DND-41 (cell line): Measurements from ENCODE around the gene PAXIP1.

ENCODE experiments used
- ATAC-seq: fragments of 200-7000 bp; cut with Tn5 transposase; 3 replicates; pipeline ENCODE4 v1.9.1; 2021; ENCODE audit warnings: low read depth; ENCODE audit not compliant: insufficient read depth
- DNase-seq: peaks from one replicate; pipeline ENCODE4 v3.0.0-alpha.2; 2020
- H2AFZ ChIP-seq: 2 replicates; pipeline ENCODE4 v1.6.0; 2012; ENCODE audit warnings: low read depth, low read length
- H3K27ac ChIP-seq: 2 replicates; pipeline ENCODE4 v1.5.1; 2012; ENCODE audit warnings: low read length, inconsistent platforms
- H3K27me3 ChIP-seq: fragments of 200-600 bp; sonication (generic); 2 replicates; pipeline ENCODE4 v1.6.0; 2012; ENCODE audit warnings: low read length, mild to moderate bottlenecking, inconsistent platforms; ENCODE audit not compliant: insufficient read depth, poor library complexity
- H3K36me3 ChIP-seq: 2 replicates; pipeline ENCODE4 v1.5.1; 2012; ENCODE audit warnings: low read length, inconsistent platforms; ENCODE audit not compliant: insufficient read depth
- H3K4me1 ChIP-seq: 2 replicates; pipeline ENCODE4 v1.5.1; 2012; ENCODE audit warnings: mild to moderate bottlenecking, low read length; ENCODE audit not compliant: insufficient read depth
- H3K4me2 ChIP-seq: 2 replicates; pipeline ENCODE4 v1.6.0; 2012; ENCODE audit warnings: mild to moderate bottlenecking, moderate library complexity, low read length, inconsistent platforms; ENCODE audit not compliant: insufficient read depth
- H3K4me3 ChIP-seq, 2 experiments: fragments of 200-600 bp in 1 of 2; shearing (Covaris generic) in 1 of 2; 2 replicates each; pipeline ENCODE4 v1.5.1; 2012 to 2016; ENCODE audit warnings: inconsistent platforms in 2 of 2, low read length in 2 of 2, mild to moderate bottlenecking in 2 of 2, low read depth in 1 of 2, moderate library complexity in 1 of 2
- H3K79me2 ChIP-seq: 2 replicates; pipeline ENCODE4 v1.6.0; 2012; ENCODE audit warnings: low read length, inconsistent platforms; ENCODE audit not compliant: insufficient read depth
- H3K9ac ChIP-seq: 2 replicates; pipeline ENCODE4 v1.6.0; 2012; ENCODE audit warnings: low read depth, mild to moderate bottlenecking, inconsistent platforms, low read length, moderate library complexity
- H3K9me3 ChIP-seq: 2 replicates; pipeline ENCODE4 v1.5.1; 2012; ENCODE audit warnings: low read length, moderate library complexity, mild to moderate bottlenecking, inconsistent platforms; ENCODE audit not compliant: insufficient read depth, severe bottlenecking
- H4K20me1 ChIP-seq: 2 replicates; pipeline ENCODE4 v1.6.0; 2012; ENCODE audit warnings: low read length; ENCODE audit not compliant: insufficient read depth
- EZH2 ChIP-seq: IDR thresholded peaks from 3 replicates; pipeline ENCODE4 v1.6.1; 2012; ENCODE audit warnings: borderline replicate concordance, low read depth, mild to moderate bottlenecking, moderate library complexity, low read length, inconsistent platforms; ENCODE audit not compliant: severe bottlenecking
- TF ChIP-seq, protein P1 (sequence below): IDR thresholded peaks from 2 replicates; pipeline ENCODE4 v1.5.1; 2012; ENCODE audit warnings: borderline replicate concordance, low read length, moderate library complexity, mild to moderate bottlenecking; ENCODE audit not compliant: poor library complexity, severe bottlenecking; ENCODE audit errors: extremely low read depth

The PAXIP1 gene

DNA sequence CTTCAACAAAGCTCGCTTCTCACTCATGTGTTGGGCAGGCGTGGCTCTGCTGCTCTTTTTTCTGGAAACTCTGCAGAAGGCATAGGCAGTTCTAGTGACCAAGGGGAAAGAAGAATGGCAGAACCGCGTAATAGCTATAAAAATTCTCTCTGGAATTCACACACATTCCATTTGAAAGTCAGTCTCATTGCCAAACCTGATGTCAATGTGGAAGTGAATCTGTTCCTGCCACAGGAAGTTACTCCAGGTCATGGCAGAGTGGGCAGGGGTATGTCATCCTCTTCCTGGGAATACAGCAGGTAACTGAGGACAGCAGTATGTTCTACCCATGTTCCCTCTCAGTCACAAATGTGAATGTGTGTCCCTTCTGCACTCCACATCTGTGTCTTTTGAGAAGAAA lies 8.2 kb upstream of the PAXIP1 start:
- TF ChIP-seq EZH2: no peak
- TF ChIP-seq, protein P1, sequence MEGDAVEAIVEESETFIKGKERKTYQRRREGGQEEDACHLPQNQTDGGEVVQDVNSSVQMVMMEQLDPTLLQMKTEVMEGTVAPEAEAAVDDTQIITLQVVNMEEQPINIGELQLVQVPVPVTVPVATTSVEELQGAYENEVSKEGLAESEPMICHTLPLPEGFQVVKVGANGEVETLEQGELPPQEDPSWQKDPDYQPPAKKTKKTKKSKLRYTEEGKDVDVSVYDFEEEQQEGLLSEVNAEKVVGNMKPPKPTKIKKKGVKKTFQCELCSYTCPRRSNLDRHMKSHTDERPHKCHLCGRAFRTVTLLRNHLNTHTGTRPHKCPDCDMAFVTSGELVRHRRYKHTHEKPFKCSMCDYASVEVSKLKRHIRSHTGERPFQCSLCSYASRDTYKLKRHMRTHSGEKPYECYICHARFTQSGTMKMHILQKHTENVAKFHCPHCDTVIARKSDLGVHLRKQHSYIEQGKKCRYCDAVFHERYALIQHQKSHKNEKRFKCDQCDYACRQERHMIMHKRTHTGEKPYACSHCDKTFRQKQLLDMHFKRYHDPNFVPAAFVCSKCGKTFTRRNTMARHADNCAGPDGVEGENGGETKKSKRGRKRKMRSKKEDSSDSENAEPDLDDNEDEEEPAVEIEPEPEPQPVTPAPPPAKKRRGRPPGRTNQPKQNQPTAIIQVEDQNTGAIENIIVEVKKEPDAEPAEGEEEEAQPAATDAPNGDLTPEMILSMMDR: no peak

DNA sequence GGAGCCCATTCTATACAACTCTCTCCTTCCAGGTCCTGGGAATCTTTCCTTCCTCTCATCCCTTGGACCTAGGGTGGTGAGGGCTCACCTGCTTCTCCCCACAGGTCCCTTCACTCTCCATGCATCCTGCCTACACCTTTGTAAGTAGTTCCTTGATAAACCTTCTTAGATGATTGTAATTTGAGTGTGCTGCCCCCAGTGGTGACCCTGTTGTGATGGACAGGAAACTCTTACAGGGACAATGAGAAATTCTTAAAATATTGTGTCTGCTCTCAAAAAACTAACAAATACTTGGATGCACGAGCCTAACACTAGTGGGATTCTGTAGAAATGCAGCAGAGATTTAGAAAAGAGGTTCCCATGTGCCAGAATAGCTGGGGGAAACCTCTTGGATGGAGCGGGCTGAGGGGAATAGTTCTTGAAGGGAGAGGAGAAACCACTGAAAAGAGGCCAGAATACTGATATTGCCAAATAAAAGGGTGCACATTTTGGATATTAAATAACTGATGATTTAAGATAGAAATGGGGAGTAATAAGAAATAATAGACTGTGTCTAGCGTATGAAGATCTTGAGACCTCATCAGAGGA lies 6.7 kb upstream of the PAXIP1 start:
- Histone ChIP-seq H4K20me1 (no peaks in the 10 kb centered on the region), H3K27me3 (peaks cover 4% of the 10 kb centered on the region), H3K36me3 (0 out of 2 replicates have a peak, but pooled peaks cover 2% of the 10 kb centered on the region), H2AFZ (no peak overlapping the region), H3K4me2 (no peak overlapping the region), H3K79me2 (peaks cover 5% of the 10 kb centered on the region), H3K4me3 (no peak overlapping the region), H3K9ac (no peak overlapping the region), H3K9me3 (no peaks in the 10 kb centered on the region), H3K4me1 (peaks cover 4% of the 10 kb centered on the region), H3K27ac (no peak overlapping the region)
- ATAC-seq (peak; percentile 77), DNase-seq (peak; percentile 43)
- TF ChIP-seq EZH2: no peak
- TF ChIP-seq, protein P1: peak; percentile 69

More for the DNA sequence above, 8.2 kb upstream of the PAXIP1 start:
- Histone ChIP-seq H3K79me2 (no peaks in the 10 kb centered on the region), H2AFZ (no peak overlapping the region), H3K36me3 (no peaks in the 10 kb centered on the region), H3K27me3 (peaks cover 4% of the 10 kb centered on the region), H3K4me2 (no peak overlapping the region), H3K9me3 (no peaks in the 10 kb centered on the region), H3K4me1 (no peaks in the 10 kb centered on the region), H3K4me3 (no peak overlapping the region), H3K9ac (no peak overlapping the region), H4K20me1 (no peaks in the 10 kb centered on the region), H3K27ac (no peak overlapping the region)
- ATAC-seq: no peak
- DNase-seq: no peak

DNA sequence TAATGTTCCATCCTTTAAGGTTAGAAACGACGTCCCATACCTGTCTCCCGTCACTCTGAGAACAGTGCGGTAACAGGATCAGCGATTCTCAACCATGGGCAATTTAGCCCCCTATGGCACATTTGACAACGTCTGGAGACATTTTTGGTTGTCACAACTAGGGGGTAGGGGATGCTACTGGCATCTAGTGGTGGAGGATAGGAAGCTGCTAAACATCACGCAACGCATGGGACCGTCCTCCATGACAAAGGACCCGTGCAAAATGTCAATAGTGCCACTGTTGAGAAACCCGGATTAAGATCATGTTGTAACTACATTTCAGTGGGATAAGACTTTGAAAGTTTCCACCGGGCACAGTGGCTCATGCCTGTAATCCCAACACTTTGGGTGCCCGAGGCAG lies 5.0 kb upstream of the PAXIP1 start:
- no peak for TF ChIP-seq EZH2
- TF ChIP-seq, protein P1: peak; percentile 59
- ATAC-seq (peak; percentile 27; the same call in 1 of the 3 replicates), DNase-seq (peak; percentile 29)
- no peak overlapping the region for H2AFZ ChIP-seq
- H3K27me3 ChIP-seq: peaks cover 4% of the 10 kb centered on the region
- H4K20me1 ChIP-seq: no peaks in the 10 kb centered on the region
- peaks cover 18% of the 10 kb centered on the region for H3K79me2 ChIP-seq
- no peak overlapping the region for H3K27ac ChIP-seq
- H3K4me1 ChIP-seq: peaks cover 12% of the 10 kb centered on the region
- no peak overlapping the region for H3K4me3 ChIP-seq
- 0 out of 2 replicates have a peak, but pooled peaks cover 2% of the 10 kb centered on the region for H3K36me3 ChIP-seq
- H3K9me3 ChIP-seq: no peaks in the 10 kb centered on the region
- H3K9ac ChIP-seq: no peak overlapping the region
- no peak overlapping the region for H3K4me2 ChIP-seq
